Measurements from ENCODE around the gene MRPS35.
A peak's percentile ranks its signal among the peaks of the same experiment; 100 is the strongest.

Gene MRPS35

GRCh38 chr12:27710592-27711316, at the start of gene MRPS35:
TSS of gene MRPS35 (plus strand) at chr12:27710832. CDS start at chr12:27710844, 12 bp downstream.
- peak; percentile 90 for DNase-seq

- DNase-seq = no peak
These were observed 44.9 kb upstream of the MRPS35 start for GRCh38 chr12:27665704-27666103.

GRCh38 chr12:27666510-27666909, 44.1 kb upstream of the MRPS35 start:
- DNase-seq = no peak

- no peak for DNase-seq
These were observed 43.1 kb upstream of the MRPS35 start for GRCh38 chr12:27667540-27667939.

- DNase-seq = no peak
These were observed 38.6 kb upstream of the MRPS35 start for GRCh38 chr12:27672051-27672450.

GRCh38 chr12:27672643-27673042, 38.0 kb upstream of the MRPS35 start:
- DNase-seq = no peak

GRCh38 chr12:27673101-27673718, 37.4 kb upstream of the MRPS35 start:
- DNase-seq = no peak

GRCh38 chr12:27674989-27675388, 35.6 kb upstream of the MRPS35 start:
- DNase-seq = no peak

GRCh38 chr12:27680619-27681018, 30.0 kb upstream of the MRPS35 start:
- DNase-seq = no peak

GRCh38 chr12:27682534-27682933, 28.1 kb upstream of the MRPS35 start:
- DNase-seq = no peak

- no peak for DNase-seq
These were observed 25.4 kb upstream of the MRPS35 start for GRCh38 chr12:27685274-27685673.

GRCh38 chr12:27686147-27686546, 24.5 kb upstream of the MRPS35 start:
- no peak for DNase-seq

GRCh38 chr12:27688671-27689070, 22.0 kb upstream of the MRPS35 start:
- DNase-seq = no peak

GRCh38 chr12:27689558-27690180, 21.0 kb upstream of the MRPS35 start:
- DNase-seq = no peak

GRCh38 chr12:27693403-27693802, 17.2 kb upstream of the MRPS35 start:
- DNase-seq = no peak

- no peak for DNase-seq
These were observed 14.9 kb upstream of the MRPS35 start for GRCh38 chr12:27695556-27696292.

- DNase-seq = no peak
These were observed 14.4 kb upstream of the MRPS35 start, which contains the start of gene REP15 for GRCh38 chr12:27696293-27696652. TSS of gene REP15 (plus strand) at chr12:27696447. CDS start at chr12:27696563, 116 bp downstream.

- no peak for DNase-seq
These were observed 13.6 kb upstream of the MRPS35 start for GRCh38 chr12:27696864-27697564.

GRCh38 chr12:27703720-27704452, 6.7 kb upstream of the MRPS35 start:
- peak; percentile 75 for DNase-seq

- no peak for DNase-seq
These were observed 5.4 kb upstream of the MRPS35 start for GRCh38 chr12:27705263-27705662.

GRCh38 chr12:27707216-27707615, 3.4 kb upstream of the MRPS35 start:
- no peak for DNase-seq
